ENCODE measurements around the gene HUNK. TPM values are rescaled to one million over a fixed set of nuclear protein-coding genes. Genes with fewer than 3 reads are reported as not detected.
A peak's percentile ranks its signal among the peaks of the same experiment; 100 is the strongest.

The HUNK gene
- total RNA-seq, 4 donors from 2014 or later, result 0.42 to 3.2 (median 1.0) TPM

- H3K9me3 ChIP-seq, result no peaks in the 10 kb centered on the region
- no peak overlapping the region for H3K4me3 ChIP-seq
- H3K27me3 ChIP-seq, result peaks cover 0 to 15% (median 0%) of the 10 kb centered on the region in 4 donors
- no peak overlapping the region for H3K27ac ChIP-seq (replicated peaks in 1 of 4)
- peak; percentile 24 for DNase-seq (ENCODE audit: extremely low spot score)
- no peaks in the 10 kb centered on the region for H3K36me3 ChIP-seq
- TF ChIP-seq EP300 (IDR thresholded peaks at IDR 0.05) (no peak), POLR2AphosphoS5 (IDR thresholded peaks at IDR 0.05) (no peak), POLR2A (IDR thresholded peaks at IDR 0.05; ENCODE audit: low read depth) (no peak), CTCF (IDR thresholded peaks at IDR 0.05) (no peak)
- H3K4me1 ChIP-seq, result peaks cover 0 to 14% (median 8%) of the 10 kb centered on the region in 4 donors
- WGBS, result 92% methylated on average over 1 of the region's 1 CpG
- intact Hi-C loops (cut with DNase I), result no loop called here
These were observed 26.1 kb upstream of the HUNK start for GRCh38 chr21:31846690-31847089.

GRCh38 chr21:31847761-31848160, 25.1 kb upstream of the HUNK start:
- 83% methylated on average over 3 of the region's 3 CpGs for WGBS
- Histone ChIP-seq H3K4me3 (no peak overlapping the region), H3K4me1 (peaks cover 0 to 14% (median 8%) of the 10 kb centered on the region in 4 donors), H3K9me3 (no peaks in the 10 kb centered on the region), H3K27ac (replicated peaks in 1 of 4) (no peak overlapping the region), H3K27me3 (peaks cover 0 to 8% (median 0%) of the 10 kb centered on the region in 4 donors), H3K36me3 (no peaks in the 10 kb centered on the region)
- TF ChIP-seq EP300 (IDR thresholded peaks at IDR 0.05) (no peak), POLR2AphosphoS5 (IDR thresholded peaks at IDR 0.05) (no peak), CTCF (IDR thresholded peaks at IDR 0.05) (no peak), POLR2A (IDR thresholded peaks at IDR 0.05; ENCODE audit: low read depth) (no peak)
- DNase-seq (ENCODE audit: extremely low spot score), result peak; percentile 26
- intact Hi-C loops (cut with DNase I), result no loop called here

DNA sequence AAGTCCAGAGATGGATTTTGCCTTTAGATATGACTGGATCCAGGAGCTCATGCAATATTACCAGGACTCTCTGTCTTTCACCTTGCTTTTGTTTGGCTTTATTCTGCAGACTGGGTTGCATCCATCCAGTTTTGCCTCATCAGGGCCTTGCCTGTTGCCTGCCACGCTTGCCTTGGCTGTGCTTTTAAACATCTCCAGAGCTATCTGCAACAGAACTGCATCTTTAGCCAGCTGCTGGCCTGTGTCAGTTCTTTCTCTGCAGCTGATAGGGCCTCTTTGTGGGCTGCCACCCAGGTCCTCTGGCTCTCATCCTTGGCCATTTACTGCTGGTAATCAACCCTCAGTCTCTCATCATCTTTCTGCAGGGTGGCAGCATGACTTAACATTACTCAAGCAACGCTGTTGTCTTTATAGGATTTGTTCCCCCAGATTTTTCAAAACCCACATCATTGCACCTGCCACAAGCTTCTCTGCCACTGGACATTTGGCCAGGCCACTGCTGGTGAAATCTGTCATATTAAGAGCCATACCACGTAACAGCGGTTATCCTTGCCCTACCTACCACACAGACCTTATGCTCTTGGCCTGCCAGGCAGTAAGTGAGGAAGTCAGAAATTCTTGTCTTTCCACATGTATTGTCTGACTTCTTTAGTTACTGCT, 24.4 kb upstream of the HUNK start:
- TF ChIP-seq POLR2AphosphoS5 (IDR thresholded peaks at IDR 0.05) (no peak), POLR2A (IDR thresholded peaks at IDR 0.05; ENCODE audit: low read depth) (no peak), EP300 (IDR thresholded peaks at IDR 0.05) (no peak), CTCF (IDR thresholded peaks at IDR 0.05) (no peak)
- no peak overlapping the region for H3K4me3 ChIP-seq
- H3K27me3 ChIP-seq, result peaks cover 0 to 8% (median 0%) of the 10 kb centered on the region in 4 donors
- intact Hi-C loops (cut with DNase I), result no loop called here
- WGBS, result 73% methylated on average over 4 of the region's 4 CpGs
- no peaks in the 10 kb centered on the region for H3K9me3 ChIP-seq
- DNase-seq (ENCODE audit: extremely low spot score), result peak; percentile 74
- peaks cover 0 to 14% (median 8%) of the 10 kb centered on the region in 4 donors for H3K4me1 ChIP-seq
- no peaks in the 10 kb centered on the region for H3K36me3 ChIP-seq
- no peak overlapping the region for H3K27ac ChIP-seq (replicated peaks in 1 of 4)

- intact Hi-C loops (cut with DNase I), result no loop called here
- Histone ChIP-seq H3K27ac (replicated peaks in 1 of 4) (no peak overlapping the region), H3K36me3 (no peaks in the 10 kb centered on the region), H3K27me3 (peaks cover 0 to 8% (median 0%) of the 10 kb centered on the region in 4 donors), H3K4me1 (peaks cover 0 to 14% (median 8%) of the 10 kb centered on the region in 4 donors), H3K9me3 (no peaks in the 10 kb centered on the region), H3K4me3 (no peak overlapping the region)
- 92% methylated on average over 7 of the region's 7 CpGs for WGBS
- no peak for DNase-seq (ENCODE audit: extremely low spot score)
- TF ChIP-seq CTCF (IDR thresholded peaks at IDR 0.05) (no peak), EP300 (IDR thresholded peaks at IDR 0.05) (no peak), POLR2AphosphoS5 (IDR thresholded peaks at IDR 0.05) (no peak), POLR2A (IDR thresholded peaks at IDR 0.05; ENCODE audit: low read depth) (no peak)
These were observed 21.9 kb upstream of the HUNK start for GRCh38 chr21:31850886-31851285.
